Measurements from ENCODE around the gene SLC25A21.
"Not testable (repeated sequence)": the region's sequence is repeated elsewhere in the genome, so short reads cannot be mapped to it uniquely, and the experiment has no call there.

The SLC25A21 gene

GRCh38 chr14:36750244-36750643, 422.2 kb downstream of the SLC25A21 start:
- DNase-seq: no peak

GRCh38 chr14:36748610-36749213, 423.7 kb downstream of the SLC25A21 start:
- DNase-seq: no peak

GRCh38 chr14:36747411-36748184, 424.8 kb downstream of the SLC25A21 start:
- no peak for DNase-seq

GRCh38 chr14:36746872-36747271, 425.5 kb downstream of the SLC25A21 start:
- DNase-seq: no peak

- DNase-seq: no peak
Measured at GRCh38 chr14:36741858-36742257, 430.5 kb downstream of the SLC25A21 start.

GRCh38 chr14:36738269-36738668, 434.1 kb downstream of the SLC25A21 start:
- no peak for DNase-seq

- no peak for DNase-seq
Measured at GRCh38 chr14:36726128-36726527, 446.3 kb downstream of the SLC25A21 start.

- DNase-seq: no peak
Measured at GRCh38 chr14:36724162-36724561, 448.2 kb downstream of the SLC25A21 start.

- DNase-seq: no peak
Measured at GRCh38 chr14:36723530-36723929, 448.9 kb downstream of the SLC25A21 start.

- no peak for DNase-seq
Measured at GRCh38 chr14:36721877-36722276, 450.5 kb downstream of the SLC25A21 start.

GRCh38 chr14:36720657-36721056, 451.7 kb downstream of the SLC25A21 start:
- DNase-seq: no peak

- no peak for DNase-seq
Measured at GRCh38 chr14:36719823-36720222, 452.6 kb downstream of the SLC25A21 start.

GRCh38 chr14:36718216-36718615, 454.2 kb downstream of the SLC25A21 start:
- no peak for DNase-seq

- DNase-seq: no peak
Measured at GRCh38 chr14:36717363-36717762, 455.0 kb downstream of the SLC25A21 start.

GRCh38 chr14:36716614-36717184, 455.7 kb downstream of the SLC25A21 start:
- no peak for DNase-seq

GRCh38 chr14:36713960-36714703, 458.3 kb downstream of the SLC25A21 start:
- no peak for DNase-seq

GRCh38 chr14:36707570-36707969, 464.8 kb downstream of the SLC25A21 start:
- no peak for DNase-seq

- no peak for DNase-seq
Measured at GRCh38 chr14:36702474-36702873, 469.9 kb downstream of the SLC25A21 start.

- no peak for DNase-seq
Measured at GRCh38 chr14:36701132-36701531, 471.3 kb downstream of the SLC25A21 start.

GRCh38 chr14:36700651-36701050, 471.8 kb downstream of the SLC25A21 start:
- no peak for DNase-seq

GRCh38 chr14:36699420-36699819, 473.0 kb downstream of the SLC25A21 start:
- not testable (repeated sequence) for DNase-seq

GRCh38 chr14:36690311-36691040, 481.9 kb downstream of the SLC25A21 start:
- DNase-seq: no peak

- DNase-seq: no peak
Measured at GRCh38 chr14:36684946-36685345, 487.5 kb downstream of the SLC25A21 start.
